Stromal cell of bone marrow (primary cell): ENCODE measurements around the gene COQ3.
"Not testable (repeated sequence)": the region's sequence is repeated elsewhere in the genome, so short reads cannot be mapped to it uniquely, and the experiment has no call there.

Source experiments
- DNase-seq: peaks from one replicate; pipeline ENCODE4 v3.0.0-alpha.2; 2012; ENCODE audit warnings: low read depth

COQ3 gene

GRCh38 chr6:99384507-99384906 lies 9.5 kb downstream of the COQ3 start:
- no peak for DNase-seq

- DNase-seq, result no peak
Observed at GRCh38 chr6:99378636-99379035, 15.4 kb downstream of the COQ3 start.

- DNase-seq, result no peak
Observed at GRCh38 chr6:99369533-99369932, 24.5 kb downstream of the COQ3 start.

DNA sequence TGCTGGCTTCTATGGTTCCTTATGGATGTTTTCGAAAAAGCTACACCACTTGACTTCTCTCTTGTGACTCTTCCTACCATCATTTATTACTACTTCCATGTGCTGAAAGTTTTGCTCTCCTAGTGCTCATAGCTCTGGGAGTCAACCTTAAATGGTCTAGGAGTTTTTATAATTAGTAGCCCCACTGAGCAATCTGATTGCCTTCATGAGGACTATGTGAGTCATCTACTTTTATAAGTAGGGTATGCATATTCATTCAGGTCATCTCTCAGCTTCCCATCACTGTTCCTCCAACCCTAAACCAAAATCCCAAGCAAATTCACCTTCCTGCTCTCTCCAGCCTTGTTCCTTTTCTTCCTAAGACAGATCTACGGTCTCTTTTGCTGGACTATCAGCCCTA lies 27.1 kb downstream of the COQ3 start:
- no peak for DNase-seq

DNA sequence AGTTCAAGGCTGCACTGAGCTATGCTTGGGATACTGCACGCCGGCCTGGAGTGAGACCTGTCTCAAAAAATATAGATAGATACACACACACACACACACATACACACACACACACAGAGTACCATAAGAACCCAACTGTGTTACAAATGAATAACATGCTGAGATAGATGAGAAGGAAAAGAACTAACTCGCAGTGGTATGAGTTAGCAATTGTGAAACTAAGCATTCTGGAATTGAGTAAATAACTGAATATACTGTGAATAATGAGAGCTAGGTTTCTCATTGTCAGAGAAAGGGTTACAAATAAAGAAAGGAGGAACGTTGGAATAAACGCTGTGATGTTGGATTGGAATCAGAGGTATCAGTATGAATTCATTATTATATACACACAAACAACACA lies 30.0 kb downstream of the COQ3 start:
- no peak for DNase-seq

GRCh38 chr6:99362678-99363268 lies 31.2 kb downstream of the COQ3 start:
- DNase-seq, result no peak

DNA sequence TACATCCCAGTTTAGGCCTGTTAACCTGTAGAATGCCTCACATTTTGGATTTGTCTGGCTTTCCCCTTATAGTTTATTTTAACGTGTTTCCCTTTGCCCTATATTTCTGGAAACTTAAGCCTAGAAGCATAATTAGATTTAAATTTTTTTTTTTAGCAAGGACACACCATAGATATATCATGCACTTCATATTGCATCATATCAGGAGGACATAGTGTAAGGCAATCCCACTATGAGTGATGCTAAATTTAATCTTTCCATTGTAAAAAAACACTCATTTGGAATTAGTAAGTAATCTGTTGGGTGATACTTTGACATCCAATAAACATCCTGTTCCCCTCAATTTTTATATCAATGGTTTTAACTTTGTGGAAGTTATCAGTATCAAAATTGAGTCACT lies 34.2 kb downstream of the COQ3 start:
- no peak for DNase-seq

DNA sequence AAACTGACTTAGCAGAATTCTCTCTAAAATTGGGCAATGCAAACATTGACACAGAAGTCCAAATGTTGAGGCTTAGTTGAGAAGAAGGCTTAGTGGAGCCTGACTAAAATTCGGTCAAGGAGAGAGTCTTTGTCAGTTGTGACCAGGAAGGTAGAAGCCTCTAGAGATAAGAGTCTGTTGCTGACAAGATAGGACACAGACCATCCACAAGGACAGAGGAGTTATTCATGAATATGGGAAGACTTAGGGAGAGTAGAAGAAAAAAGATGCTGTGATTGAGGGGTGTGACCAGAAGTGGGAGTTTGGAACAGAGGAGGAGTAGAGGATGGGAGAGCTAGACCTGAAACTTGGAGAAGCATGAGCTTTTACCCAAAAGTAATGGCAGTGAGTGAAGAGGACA lies 37.4 kb downstream of the COQ3 start:
- DNase-seq, result no peak

- DNase-seq, result no peak
Observed at GRCh38 chr6:99354983-99355382, 39.0 kb downstream of the COQ3 start.

DNA sequence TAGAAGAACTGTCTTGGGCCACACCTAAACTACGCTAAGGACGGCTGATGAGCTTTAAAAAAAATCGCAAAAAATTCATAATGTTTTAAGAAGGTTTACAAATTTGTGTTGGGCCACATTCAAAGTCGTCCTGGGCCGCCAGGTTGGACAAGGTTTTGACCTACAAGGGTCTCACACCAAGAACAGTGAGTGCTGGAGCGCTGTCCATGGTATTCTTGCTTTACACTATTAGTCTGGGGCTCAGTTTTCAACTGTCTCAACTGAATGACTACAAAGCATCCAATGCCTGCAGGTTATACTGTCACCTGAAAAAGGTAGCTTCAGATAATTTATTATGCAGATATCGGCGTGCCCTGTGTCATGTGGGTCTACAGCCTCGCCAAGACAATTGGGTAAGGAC lies 40.9 kb downstream of the COQ3 start:
- no peak for DNase-seq

DNA sequence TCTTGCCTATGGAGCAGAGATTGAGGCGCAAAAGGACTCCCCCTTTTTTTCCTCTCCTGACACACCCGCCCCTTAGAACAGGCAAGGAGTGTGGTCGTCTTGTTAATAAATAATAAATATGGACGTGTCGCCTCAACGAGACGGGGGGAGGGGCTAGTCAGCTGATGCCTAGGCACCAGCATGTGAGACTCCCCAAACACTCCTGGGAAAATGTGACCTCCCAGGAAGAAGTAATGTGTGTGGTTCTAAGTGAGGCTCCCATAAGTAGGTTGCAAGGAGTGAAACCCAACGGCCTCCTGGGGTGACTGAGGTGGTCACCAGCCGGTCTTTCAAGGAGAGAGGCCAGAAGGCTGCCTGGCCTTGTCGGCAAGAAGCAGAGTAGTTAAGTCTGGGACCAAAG lies 43.4 kb downstream of the COQ3 start:
- no peak for DNase-seq

DNA sequence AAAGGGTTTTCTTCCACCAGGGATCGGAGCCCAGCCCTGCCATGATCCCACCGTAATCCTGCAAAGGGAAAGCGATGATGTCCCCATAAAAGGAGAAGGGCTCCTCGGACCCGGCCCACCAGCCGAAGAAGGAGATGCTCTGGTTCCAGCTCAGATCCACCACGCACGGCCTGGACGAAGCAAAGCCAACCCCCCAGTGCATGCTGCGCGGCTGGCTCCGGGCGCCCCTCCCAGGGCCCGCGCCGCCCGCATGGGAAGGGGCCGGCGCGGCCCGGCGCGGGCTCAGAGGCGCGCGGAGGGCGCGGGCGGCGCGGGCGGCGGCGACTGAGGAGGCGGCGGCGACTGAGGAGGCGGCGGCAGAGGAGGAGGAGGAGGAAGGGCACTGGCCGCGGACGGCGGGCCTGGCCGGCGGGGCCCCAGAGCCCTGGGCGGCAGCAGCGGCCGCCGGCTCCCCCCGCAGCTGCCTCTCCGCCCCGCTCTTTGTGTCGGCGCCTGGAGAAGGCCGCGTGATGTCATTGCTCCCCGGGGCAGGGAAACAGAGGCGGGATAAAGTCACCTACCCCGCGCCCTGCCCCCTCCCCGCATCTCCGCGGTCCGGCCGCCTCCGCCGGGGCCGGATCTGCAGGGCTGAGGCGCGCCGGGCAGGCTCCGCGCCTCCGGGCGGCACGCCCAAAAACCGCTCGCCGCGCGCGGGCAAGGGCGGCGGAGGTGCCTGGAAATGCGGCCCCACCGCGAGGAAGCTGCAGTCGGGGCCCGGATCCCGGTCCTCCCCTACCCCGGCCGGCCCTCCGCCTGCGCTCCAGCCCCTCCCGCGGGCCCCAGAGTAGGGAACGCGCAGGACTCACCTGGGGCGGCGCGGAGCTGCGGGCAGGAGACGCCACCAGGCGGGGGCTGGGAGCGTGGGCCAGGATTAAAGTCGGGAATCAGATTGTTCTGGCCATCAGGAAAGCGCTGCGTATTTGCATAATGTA lies 44.5 kb downstream of the COQ3 start, which contains the start of gene FAXC:
TSS of gene FAXC (minus strand) at position 504 of the 971 bp plus-strand sequence. CDS start at position 202, 302 bp downstream.
- DNase-seq, result no peak

GRCh38 chr6:99348288-99349170 lies 45.5 kb downstream of the COQ3 start:
- no peak for DNase-seq

GRCh38 chr6:99347804-99348203 lies 46.2 kb downstream of the COQ3 start:
- no peak for DNase-seq

DNA sequence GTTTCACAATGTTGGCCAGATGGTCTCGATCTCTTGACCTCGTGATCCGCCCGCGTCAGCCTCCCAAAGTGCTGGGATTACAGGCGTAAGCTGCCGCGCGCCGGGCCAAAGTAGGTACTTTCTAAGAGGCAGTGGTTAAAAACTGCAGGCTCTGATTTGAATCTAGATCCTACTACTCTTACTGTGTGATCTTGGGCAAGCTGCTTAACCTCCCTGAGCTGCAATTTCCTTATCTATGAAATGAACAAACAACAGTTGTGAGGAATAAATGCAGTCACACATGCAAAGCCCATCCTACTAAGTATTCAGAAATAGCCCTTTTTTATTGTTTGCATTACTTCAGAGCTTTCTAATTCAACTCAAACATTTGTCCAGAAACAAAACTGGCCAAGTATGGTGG lies 47.4 kb downstream of the COQ3 start:
- no peak for DNase-seq

DNA sequence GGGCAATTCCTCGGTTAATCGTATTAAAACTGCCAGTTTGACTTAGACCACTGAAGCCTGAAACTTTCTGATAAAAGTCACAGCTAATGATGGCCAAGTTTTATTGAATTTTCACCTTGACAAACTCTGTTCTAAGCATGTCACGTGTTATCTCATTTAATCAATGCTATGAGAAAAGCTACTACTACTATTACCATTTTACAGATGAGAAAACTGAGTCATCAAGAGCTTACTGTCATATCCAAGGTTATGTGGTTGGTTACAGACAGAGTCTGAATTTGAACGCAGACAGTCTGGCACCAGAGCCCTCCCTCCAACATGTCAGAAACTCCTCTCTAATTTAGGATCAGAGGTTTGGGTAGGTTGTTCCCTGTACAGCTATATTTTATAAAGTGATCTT lies 48.8 kb downstream of the COQ3 start:
- no peak for DNase-seq

DNA sequence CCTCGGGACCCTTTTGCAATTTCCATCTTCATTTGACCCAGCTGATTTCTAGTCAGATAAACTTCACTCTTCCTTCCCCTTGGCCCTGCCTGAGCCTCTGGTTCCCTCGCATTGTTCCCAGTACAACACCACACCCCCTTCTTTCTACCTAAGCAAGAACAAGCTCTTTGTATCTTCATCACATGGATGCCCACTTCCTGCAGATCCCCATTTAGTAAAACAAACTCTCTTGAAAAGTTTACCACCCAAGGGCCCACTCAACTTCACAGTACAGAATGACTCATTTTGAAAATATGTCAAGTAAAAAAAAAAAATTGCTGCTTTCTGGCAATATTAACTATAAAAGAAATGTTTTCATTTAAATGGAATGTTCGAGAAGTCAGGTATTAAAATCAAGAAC lies 49.7 kb downstream of the COQ3 start:
- DNase-seq, result no peak

- no peak for DNase-seq
Observed at GRCh38 chr6:99341862-99342455, 52.0 kb downstream of the COQ3 start.

DNA sequence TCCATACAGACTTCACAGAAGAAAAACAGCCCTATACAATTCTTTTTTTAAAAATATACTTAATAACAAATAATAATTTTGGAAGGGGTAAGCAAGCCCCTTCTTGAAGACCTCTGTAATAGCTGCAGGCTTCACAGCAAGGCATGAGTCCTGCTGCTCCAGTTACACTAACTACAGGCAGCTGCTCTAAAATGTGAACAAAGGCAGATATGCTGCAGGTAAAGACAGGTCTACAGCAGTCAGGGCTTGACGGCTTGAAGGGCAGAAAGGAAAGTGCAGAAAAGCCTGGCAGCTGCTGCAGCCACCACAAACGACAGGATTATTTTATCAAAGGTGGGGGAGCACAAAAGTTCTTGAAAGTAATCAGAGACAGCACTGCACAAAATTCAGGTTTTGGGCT lies 55.8 kb downstream of the COQ3 start:
- DNase-seq, result no peak

GRCh38 chr6:99335298-99335697 lies 58.7 kb downstream of the COQ3 start:
- not testable (repeated sequence) for DNase-seq

- peak; percentile 33 for DNase-seq
Observed at GRCh38 chr6:99334526-99335127, 59.4 kb downstream of the COQ3 start.

- no peak for DNase-seq
Observed at GRCh38 chr6:99333068-99333467, 60.9 kb downstream of the COQ3 start.
